ENCODE measurements around the gene DLGAP1.

The DLGAP1 gene

DNA sequence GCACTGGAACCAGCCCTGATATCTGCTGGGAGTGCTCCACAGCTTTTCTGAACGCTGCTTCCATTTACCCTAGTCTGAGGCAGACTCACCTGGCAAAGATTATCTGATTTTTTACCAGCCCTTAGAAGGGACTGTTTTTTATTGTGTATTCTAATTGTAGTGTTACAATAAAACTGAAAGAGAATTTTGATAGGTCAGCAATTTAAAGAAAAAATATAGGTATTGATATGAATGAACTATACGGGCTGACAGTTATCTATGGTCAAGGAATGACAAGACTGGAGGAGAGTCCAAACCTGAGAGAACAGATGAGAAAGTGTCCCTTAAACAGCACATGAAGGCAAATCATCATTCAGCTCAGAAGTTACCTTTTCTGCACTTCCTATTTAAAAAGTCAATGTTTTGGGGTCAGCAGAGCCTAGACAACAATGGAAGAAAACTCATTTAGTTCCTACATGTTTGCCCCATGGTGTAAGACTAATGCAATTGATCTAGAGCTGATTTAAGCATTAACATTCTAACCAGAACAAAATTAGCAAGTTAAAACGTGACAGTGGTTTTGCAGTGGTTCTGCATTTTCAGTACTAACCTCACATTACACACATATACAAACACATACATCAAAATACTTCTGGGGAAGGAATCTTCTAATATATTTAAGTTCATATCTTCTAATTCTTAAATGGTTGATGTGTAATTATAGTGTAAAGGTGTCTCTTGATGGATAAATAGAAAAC is 504.3 kb downstream of the DLGAP1 start:
- POLR2A ChIA-PET, result no interaction called here
- H3K4me3 ChIP-seq (ENCODE audit: low read depth, low read length), result no peak overlapping the region
- H3K27ac ChIP-seq (ENCODE audit: extremely low read depth, low read depth, low read length), result no peak overlapping the region
- H3K4me1 ChIP-seq (ENCODE audit: control insufficient read depth, insufficient read depth, low read length), result no peaks in the 10 kb centered on the region
- CTCF ChIA-PET, result interaction anchor here (0.6 to 0.8 kb wide), 2 partner anchors 179 to 284 kb away, joined by 3 to 5 read pairs; no protein-coding TSS in a partner anchor
- H3K9me3 ChIP-seq (ENCODE audit: control insufficient read depth, insufficient read depth, low read depth, low read length), result no peaks in the 10 kb centered on the region
- H3K36me3 ChIP-seq (ENCODE audit: control insufficient read depth in 2 of 2, insufficient read depth in 1 of 2, low read length in 2 of 2), result no peaks in the 10 kb centered on the region
- no peak for TF ChIP-seq ZFP41 (tag by site-specific recombination; IDR thresholded peaks at IDR 0.05; ENCODE audit: borderline replicate concordance)
- no peak for TF ChIP-seq ZNF311 (tag by site-specific recombination; IDR thresholded peaks at IDR 0.05; ENCODE audit: borderline replicate concordance)
- TF ChIP-seq ZNF404 (tag by site-specific recombination; IDR thresholded peaks at IDR 0.05), result no peak
- no peak for TF ChIP-seq SCRT2 (tag by site-specific recombination; IDR thresholded peaks at IDR 0.05)
- TF ChIP-seq ZNF335 (tag by site-specific recombination; conservative IDR thresholded peaks at IDR 0.05), result no peak
- no peak for TF ChIP-seq KLF9 (tag by site-specific recombination; IDR thresholded peaks at IDR 0.05; ENCODE audit: low read depth)
- TF ChIP-seq GLI2 (tag by site-specific recombination; IDR thresholded peaks at IDR 0.05; ENCODE audit: borderline replicate concordance, low read depth), result no peak

DNA sequence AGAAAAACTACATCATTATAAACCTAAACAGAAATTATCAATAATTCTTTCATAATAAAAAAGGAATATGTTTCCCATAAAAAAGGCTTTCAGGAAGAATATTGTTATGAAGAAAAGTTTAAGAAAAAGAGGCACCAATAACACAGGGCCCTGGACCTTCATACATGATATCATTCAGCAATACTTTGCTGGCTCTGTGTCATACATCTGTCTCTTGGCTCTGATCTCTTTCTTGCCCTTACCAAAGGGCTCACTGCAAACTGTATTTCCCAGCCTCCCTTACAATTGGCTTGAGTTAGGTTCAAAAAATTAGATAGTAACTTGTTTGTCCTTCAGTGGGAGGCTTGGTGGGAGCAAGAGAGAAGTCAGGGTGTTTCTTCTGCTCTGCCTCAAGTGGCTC is 506.1 kb downstream of the DLGAP1 start:
- Histone ChIP-seq H3K4me1 (ENCODE audit: control insufficient read depth, insufficient read depth, low read length) (no peaks in the 10 kb centered on the region), H3K9me3 (ENCODE audit: control insufficient read depth, insufficient read depth, low read depth, low read length) (no peaks in the 10 kb centered on the region), H3K4me3 (ENCODE audit: low read depth, low read length) (no peak overlapping the region), H3K27ac (ENCODE audit: extremely low read depth, low read depth, low read length) (no peak overlapping the region), H3K36me3 (ENCODE audit: control insufficient read depth in 2 of 2, insufficient read depth in 1 of 2, low read length in 2 of 2) (no peaks in the 10 kb centered on the region)
- POLR2A ChIA-PET, result no interaction called here
- CTCF ChIA-PET, result interaction anchor here (1.1 kb wide), 1 partner anchor 46 kb away, joined by 4 read pairs; no protein-coding TSS in a partner anchor
- TF ChIP-seq ZNF585B (tag by site-specific recombination; IDR thresholded peaks at IDR 0.05) (no peak), ZNF16 (tag by site-specific recombination; IDR thresholded peaks at IDR 0.05; ENCODE audit: low read depth) (no peak), ZNF169 (tag by site-specific recombination; IDR thresholded peaks at IDR 0.05) (no peak), ZNF560 (tag by site-specific recombination; IDR thresholded peaks at IDR 0.05; ENCODE audit: borderline replicate concordance) (no peak), ZNF521 (tag by site-specific recombination; IDR thresholded peaks at IDR 0.05) (no peak), ZNF394 (tag by site-specific recombination; IDR thresholded peaks at IDR 0.05; ENCODE audit: borderline replicate concordance) (no peak), ZNF112 (tag by site-specific recombination; IDR thresholded peaks at IDR 0.05) (no peak), ZNF837 (tag by site-specific recombination; IDR thresholded peaks at IDR 0.05) (no peak), ZNF391 (tag by site-specific recombination; IDR thresholded peaks at IDR 0.05; ENCODE audit: borderline replicate concordance, low read depth) (no peak), ZSCAN23 (tag by site-specific recombination; IDR thresholded peaks at IDR 0.05) (no peak), ZNF354C (tag by site-specific recombination; IDR thresholded peaks at IDR 0.05; ENCODE audit: borderline replicate concordance, low read depth) (no peak)
- TF ChIP-seq, protein P1, sequence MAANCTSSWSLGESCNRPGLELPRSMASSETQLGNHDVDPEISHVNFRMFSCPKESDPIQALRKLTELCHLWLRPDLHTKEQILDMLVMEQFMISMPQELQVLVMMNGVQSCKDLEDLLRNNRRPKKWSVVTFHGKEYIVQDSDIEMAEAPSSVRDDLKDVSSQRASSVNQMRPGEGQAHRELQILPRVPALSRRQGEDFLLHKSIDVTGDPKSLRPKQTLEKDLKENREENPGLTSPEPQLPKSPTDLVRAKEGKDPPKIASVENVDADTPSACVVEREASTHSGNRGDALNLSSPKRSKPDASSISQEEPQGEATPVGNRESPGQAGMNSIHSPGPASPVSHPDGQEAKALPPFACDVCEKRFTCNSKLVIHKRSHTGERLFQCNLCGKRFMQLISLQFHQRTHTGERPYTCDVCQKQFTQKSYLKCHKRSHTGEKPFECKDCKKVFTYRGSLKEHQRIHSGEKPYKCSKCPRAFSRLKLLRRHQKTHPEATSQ (tag by site-specific recombination; IDR thresholded peaks at IDR 0.05), result no peak
- TF ChIP-seq, protein P2, sequence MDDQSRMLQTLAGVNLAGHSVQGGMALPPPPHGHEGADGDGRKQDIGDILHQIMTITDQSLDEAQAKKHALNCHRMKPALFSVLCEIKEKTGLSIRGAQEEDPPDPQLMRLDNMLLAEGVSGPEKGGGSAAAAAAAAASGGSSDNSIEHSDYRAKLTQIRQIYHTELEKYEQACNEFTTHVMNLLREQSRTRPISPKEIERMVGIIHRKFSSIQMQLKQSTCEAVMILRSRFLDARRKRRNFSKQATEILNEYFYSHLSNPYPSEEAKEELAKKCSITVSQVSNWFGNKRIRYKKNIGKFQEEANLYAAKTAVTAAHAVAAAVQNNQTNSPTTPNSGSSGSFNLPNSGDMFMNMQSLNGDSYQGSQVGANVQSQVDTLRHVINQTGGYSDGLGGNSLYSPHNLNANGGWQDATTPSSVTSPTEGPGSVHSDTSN (CRISPR knock-in tag; IDR thresholded peaks at IDR 0.05), result no peak
- TF ChIP-seq, protein P3, sequence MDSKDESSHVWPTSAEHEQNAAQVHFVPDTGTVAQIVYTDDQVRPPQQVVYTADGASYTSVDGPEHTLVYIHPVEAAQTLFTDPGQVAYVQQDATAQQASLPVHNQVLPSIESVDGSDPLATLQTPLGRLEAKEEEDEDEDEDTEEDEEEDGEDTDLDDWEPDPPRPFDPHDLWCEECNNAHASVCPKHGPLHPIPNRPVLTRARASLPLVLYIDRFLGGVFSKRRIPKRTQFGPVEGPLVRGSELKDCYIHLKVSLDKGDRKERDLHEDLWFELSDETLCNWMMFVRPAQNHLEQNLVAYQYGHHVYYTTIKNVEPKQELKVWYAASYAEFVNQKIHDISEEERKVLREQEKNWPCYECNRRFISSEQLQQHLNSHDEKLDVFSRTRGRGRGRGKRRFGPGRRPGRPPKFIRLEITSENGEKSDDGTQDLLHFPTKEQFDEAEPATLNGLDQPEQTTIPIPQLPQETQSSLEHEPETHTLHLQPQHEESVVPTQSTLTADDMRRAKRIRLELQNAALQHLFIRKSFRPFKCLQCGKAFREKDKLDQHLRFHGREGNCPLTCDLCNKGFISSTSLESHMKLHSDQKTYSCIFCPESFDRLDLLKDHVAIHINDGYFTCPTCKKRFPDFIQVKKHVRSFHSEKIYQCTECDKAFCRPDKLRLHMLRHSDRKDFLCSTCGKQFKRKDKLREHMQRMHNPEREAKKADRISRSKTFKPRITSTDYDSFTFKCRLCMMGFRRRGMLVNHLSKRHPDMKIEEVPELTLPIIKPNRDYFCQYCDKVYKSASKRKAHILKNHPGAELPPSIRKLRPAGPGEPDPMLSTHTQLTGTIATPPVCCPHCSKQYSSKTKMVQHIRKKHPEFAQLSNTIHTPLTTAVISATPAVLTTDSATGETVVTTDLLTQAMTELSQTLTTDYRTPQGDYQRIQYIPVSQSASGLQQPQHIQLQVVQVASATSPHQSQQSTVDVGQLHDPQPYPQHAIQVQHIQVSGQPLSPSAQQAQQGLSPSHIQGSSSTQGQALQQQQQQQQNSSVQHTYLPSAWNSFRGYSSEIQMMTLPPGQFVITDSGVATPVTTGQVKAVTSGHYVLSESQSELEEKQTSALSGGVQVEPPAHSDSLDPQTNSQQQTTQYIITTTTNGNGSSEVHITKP (tag by site-specific recombination; IDR thresholded peaks at IDR 0.05), result no peak
- TF ChIP-seq, protein P4, sequence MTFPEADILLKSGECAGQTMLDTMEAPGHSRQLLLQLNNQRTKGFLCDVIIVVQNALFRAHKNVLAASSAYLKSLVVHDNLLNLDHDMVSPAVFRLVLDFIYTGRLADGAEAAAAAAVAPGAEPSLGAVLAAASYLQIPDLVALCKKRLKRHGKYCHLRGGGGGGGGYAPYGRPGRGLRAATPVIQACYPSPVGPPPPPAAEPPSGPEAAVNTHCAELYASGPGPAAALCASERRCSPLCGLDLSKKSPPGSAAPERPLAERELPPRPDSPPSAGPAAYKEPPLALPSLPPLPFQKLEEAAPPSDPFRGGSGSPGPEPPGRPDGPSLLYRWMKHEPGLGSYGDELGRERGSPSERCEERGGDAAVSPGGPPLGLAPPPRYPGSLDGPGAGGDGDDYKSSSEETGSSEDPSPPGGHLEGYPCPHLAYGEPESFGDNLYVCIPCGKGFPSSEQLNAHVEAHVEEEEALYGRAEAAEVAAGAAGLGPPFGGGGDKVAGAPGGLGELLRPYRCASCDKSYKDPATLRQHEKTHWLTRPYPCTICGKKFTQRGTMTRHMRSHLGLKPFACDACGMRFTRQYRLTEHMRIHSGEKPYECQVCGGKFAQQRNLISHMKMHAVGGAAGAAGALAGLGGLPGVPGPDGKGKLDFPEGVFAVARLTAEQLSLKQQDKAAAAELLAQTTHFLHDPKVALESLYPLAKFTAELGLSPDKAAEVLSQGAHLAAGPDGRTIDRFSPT (tag by site-specific recombination; IDR thresholded peaks at IDR 0.05), result no peak
- TF ChIP-seq, protein P5, sequence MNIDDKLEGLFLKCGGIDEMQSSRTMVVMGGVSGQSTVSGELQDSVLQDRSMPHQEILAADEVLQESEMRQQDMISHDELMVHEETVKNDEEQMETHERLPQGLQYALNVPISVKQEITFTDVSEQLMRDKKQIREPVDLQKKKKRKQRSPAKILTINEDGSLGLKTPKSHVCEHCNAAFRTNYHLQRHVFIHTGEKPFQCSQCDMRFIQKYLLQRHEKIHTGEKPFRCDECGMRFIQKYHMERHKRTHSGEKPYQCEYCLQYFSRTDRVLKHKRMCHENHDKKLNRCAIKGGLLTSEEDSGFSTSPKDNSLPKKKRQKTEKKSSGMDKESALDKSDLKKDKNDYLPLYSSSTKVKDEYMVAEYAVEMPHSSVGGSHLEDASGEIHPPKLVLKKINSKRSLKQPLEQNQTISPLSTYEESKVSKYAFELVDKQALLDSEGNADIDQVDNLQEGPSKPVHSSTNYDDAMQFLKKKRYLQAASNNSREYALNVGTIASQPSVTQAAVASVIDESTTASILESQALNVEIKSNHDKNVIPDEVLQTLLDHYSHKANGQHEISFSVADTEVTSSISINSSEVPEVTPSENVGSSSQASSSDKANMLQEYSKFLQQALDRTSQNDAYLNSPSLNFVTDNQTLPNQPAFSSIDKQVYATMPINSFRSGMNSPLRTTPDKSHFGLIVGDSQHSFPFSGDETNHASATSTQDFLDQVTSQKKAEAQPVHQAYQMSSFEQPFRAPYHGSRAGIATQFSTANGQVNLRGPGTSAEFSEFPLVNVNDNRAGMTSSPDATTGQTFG (tag by site-specific recombination; IDR thresholded peaks at IDR 0.05; ENCODE audit: borderline replicate concordance), result no peak
